Nephron (organoid): Measurements from ENCODE around the gene FZD8.
"Not testable (repeated sequence)": the region's sequence is repeated elsewhere in the genome, so short reads cannot be mapped to it uniquely, and the experiment has no call there.

Experiments used
- H3K27ac Mint-ChIP-seq, 3 experiments: 2 replicates each; pipeline ENCODE4 v1.8.0; 2020; ENCODE audit warnings: mixed read lengths in 3 of 3, mild to moderate bottlenecking in 2 of 3, moderate library complexity in 1 of 3
- H3K27me3 Mint-ChIP-seq: 2 replicates; pipeline ENCODE4 v1.8.0; 2021; ENCODE audit warnings: low read depth, mild to moderate bottlenecking, moderate library complexity, mixed read lengths
- H3K36me3 Mint-ChIP-seq: 2 replicates; pipeline ENCODE4 v1.8.0; 2020; ENCODE audit warnings: low read depth, mixed read lengths
- H3K4me1 Mint-ChIP-seq: 2 replicates; pipeline ENCODE4 v1.8.0; 2020; ENCODE audit warnings: mixed read lengths
- H3K4me3 Mint-ChIP-seq, 3 experiments: 2 replicates each; pipeline ENCODE4 v1.8.0; 2020; ENCODE audit warnings: mild to moderate bottlenecking in 3 of 3, mixed read lengths in 3 of 3, moderate library complexity in 2 of 3
- H3K9me3 Mint-ChIP-seq: 2 replicates; pipeline ENCODE4 v1.8.0; 2020; ENCODE audit warnings: mixed read lengths
- TF ChIP-seq, protein P1 (sequence below), 3 experiments: fragments of 200-600 bp; sonication (generic); IDR thresholded peaks; one replicate each; pipeline ENCODE4 v1.5.0; 2021; ENCODE audit warnings: antibody characterized with exemption in 3 of 3; ENCODE audit not compliant: unreplicated experiment in 3 of 3

Gene FZD8, protein sequence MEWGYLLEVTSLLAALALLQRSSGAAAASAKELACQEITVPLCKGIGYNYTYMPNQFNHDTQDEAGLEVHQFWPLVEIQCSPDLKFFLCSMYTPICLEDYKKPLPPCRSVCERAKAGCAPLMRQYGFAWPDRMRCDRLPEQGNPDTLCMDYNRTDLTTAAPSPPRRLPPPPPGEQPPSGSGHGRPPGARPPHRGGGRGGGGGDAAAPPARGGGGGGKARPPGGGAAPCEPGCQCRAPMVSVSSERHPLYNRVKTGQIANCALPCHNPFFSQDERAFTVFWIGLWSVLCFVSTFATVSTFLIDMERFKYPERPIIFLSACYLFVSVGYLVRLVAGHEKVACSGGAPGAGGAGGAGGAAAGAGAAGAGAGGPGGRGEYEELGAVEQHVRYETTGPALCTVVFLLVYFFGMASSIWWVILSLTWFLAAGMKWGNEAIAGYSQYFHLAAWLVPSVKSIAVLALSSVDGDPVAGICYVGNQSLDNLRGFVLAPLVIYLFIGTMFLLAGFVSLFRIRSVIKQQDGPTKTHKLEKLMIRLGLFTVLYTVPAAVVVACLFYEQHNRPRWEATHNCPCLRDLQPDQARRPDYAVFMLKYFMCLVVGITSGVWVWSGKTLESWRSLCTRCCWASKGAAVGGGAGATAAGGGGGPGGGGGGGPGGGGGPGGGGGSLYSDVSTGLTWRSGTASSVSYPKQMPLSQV

DNA sequence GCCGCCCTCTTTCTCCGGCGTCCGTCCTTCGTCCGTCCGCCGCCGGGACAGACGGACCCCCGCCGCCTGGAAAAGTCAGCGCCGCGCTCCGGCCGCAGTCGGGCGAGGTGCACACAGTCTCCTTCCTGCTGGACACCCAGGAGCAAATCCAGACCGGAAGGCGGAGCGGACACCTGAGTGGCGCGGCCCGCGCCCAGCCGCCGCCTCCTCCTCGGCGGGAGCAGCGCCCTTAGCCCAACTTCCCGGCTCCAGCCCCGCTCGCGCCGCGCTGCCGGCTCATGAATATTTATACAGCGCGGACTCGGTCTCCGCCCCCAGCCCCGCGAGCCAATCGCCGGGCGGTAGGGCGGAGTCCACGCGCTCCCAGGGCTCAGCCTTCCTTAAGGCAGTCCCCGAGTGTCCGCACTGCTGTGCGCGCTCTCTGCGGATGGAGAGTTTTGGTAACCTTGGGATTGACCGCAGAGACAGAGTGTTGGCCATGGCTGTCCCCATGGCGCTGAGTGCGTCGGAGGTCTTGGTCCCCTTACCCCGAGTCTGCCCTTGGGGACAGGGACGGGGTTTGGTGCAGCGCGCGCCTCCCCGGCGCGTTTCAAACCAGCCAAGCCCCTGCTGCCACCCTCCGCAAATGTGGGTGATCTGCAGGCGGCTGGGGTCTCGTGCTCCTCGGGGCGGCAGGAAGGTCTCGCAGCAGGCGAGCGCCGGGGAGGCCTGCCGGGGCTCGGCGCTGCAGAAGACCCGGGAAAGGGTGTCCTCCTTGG, at the start of gene FZD8:
Gene FZD8, minus strand, starts transcription at position 262 of the 758 bp plus-strand sequence. CDS start 867 bp downstream, outside the sequence.
- peak within 1 kb of the TSS; percentile 94 to 95 (median 95) for H3K4me3 Mint-ChIP-seq
- H3K4me1 Mint-ChIP-seq, result peaks cover 30% of the 10 kb centered on the region
- TF ChIP-seq, protein P1, sequence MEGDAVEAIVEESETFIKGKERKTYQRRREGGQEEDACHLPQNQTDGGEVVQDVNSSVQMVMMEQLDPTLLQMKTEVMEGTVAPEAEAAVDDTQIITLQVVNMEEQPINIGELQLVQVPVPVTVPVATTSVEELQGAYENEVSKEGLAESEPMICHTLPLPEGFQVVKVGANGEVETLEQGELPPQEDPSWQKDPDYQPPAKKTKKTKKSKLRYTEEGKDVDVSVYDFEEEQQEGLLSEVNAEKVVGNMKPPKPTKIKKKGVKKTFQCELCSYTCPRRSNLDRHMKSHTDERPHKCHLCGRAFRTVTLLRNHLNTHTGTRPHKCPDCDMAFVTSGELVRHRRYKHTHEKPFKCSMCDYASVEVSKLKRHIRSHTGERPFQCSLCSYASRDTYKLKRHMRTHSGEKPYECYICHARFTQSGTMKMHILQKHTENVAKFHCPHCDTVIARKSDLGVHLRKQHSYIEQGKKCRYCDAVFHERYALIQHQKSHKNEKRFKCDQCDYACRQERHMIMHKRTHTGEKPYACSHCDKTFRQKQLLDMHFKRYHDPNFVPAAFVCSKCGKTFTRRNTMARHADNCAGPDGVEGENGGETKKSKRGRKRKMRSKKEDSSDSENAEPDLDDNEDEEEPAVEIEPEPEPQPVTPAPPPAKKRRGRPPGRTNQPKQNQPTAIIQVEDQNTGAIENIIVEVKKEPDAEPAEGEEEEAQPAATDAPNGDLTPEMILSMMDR (IDR thresholded peaks at IDR 0.05; ENCODE audit: unreplicated experiment in 3 of 3), result peak; percentile 33 to 36 (median 33)
- H3K36me3 Mint-ChIP-seq, result peaks cover 1% of the 10 kb centered on the region
- peaks cover 23% of the 10 kb centered on the region for H3K27me3 Mint-ChIP-seq
- H3K27ac Mint-ChIP-seq, result peak within 1 kb of the TSS; percentile 80 to 90 (median 85)
- peaks cover 1% of the 10 kb centered on the region for H3K9me3 Mint-ChIP-seq

DNA sequence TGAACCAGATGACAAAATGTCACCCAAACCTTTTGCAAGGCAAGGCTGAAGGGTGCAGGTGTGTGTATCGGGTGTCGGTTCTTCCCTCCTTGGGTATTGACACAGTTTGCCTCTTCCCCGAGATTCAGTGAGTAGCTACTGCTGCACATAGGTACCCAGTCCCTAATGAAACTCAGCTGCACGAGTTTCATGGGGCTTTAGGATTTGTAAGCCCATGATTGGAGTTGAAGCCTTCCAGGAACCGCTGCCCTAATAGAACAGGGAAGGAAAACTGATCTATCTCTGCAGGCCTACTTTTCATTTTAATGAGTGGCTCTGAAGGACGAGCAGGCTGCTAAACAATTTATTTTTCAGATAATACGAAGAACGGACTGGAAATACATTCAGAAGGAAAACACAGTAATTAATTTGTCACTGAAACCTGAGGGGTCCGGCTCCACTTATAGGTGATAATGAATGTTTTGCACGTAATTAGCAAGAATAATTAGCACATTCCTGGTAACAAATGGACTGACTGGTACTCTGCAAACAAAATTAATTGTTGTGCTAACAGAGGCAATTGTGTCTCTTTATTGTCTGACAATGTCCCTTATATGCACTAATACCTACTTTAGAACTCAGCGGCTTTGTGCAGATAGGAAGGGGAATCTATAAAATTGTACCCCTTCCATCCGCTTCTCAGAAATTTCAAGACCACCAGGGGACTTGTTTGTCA, 49.6 kb upstream of the FZD8 start:
- Mint-ChIP-seq H3K27me3 (peaks cover 44% of the 10 kb centered on the region), H3K27ac (no peak overlapping the region), H3K36me3 (no peaks in the 10 kb centered on the region), H3K4me3 (no peak overlapping the region), H3K4me1 (peaks cover 8% of the 10 kb centered on the region), H3K9me3 (no peaks in the 10 kb centered on the region)
- TF ChIP-seq, protein P1 (IDR thresholded peaks at IDR 0.05; ENCODE audit: unreplicated experiment in 3 of 3), result no peak

DNA sequence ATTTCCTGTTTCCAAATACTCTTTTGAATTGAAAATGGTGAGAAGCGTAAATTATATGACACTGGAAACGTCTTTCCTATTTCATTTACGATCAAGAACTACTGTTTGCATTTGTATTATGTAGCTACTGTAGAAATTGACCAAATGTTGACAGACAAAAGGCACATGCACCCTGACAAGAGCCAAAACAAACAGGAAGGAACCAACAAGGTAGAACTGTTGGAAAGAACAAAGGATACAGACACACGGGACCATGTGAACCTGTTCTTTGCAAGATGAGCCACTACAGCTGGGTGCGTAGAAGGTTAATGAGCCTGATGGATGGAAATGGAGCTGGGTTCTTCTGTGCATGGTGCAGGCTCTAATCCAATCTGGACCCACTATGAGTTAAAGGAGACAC, 48.4 kb upstream of the FZD8 start:
- H3K4me1 Mint-ChIP-seq, result peaks cover 9% of the 10 kb centered on the region
- H3K27me3 Mint-ChIP-seq, result peaks cover 39% of the 10 kb centered on the region
- H3K9me3 Mint-ChIP-seq, result no peaks in the 10 kb centered on the region

DNA sequence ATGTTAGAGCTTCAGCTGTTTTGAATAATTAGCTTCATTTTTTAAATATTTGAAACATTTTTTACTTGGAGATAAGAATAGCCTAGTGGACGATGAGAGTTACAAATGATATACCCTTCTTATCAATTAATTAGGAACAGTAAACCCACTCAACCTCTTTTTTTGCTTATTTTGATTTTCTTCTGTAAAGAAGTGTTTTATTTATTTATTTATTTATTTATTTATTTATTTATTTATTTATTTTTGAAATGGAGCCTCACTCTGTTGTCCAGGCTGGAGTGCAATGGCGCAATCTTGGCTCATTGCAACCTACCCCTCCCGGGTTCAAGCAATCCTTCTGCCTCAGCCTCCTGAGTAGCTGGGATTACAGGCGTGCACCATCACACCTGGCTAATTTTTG, 43.8 kb upstream of the FZD8 start:
- not testable (repeated sequence) for H3K4me1 Mint-ChIP-seq, H3K9me3 Mint-ChIP-seq, H3K36me3 Mint-ChIP-seq, H3K4me3 Mint-ChIP-seq, H3K27ac Mint-ChIP-seq
- H3K27me3 Mint-ChIP-seq, result peaks cover 15% of the 10 kb centered on the region

More for the DNA sequence above, 48.4 kb upstream of the FZD8 start:
- TF ChIP-seq, protein P1 (IDR thresholded peaks at IDR 0.05; ENCODE audit: unreplicated experiment in 3 of 3), result no peak
- H3K27ac Mint-ChIP-seq, result no peak overlapping the region
- no peaks in the 10 kb centered on the region for H3K36me3 Mint-ChIP-seq
- H3K4me3 Mint-ChIP-seq, result no peak overlapping the region

DNA sequence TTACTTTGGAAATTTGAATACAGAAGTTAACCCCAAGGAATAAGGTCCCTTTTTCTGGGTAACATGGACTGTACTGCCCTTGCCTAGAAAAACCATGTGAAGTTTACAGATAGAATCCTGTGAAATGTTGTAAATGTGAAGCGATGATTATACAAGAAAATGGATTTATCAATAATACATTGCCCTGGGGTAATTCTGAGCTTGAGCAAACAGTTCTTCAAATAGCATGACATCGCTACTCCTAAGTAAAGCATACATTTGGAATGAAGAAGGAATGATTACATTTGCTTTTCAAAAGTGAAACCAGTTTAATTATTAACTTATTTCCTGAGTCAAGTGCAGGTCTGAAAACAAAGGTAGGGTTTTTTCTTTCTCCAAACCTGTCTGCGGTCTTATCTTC, 43.3 kb upstream of the FZD8 start:
- no peaks in the 10 kb centered on the region for H3K9me3 Mint-ChIP-seq
- H3K4me3 Mint-ChIP-seq, result no peak overlapping the region
- H3K36me3 Mint-ChIP-seq, result no peaks in the 10 kb centered on the region
- H3K27ac Mint-ChIP-seq, result peak overlapping the region; percentile 37 to 68 (median 53)
- TF ChIP-seq, protein P1 (IDR thresholded peaks at IDR 0.05; ENCODE audit: unreplicated experiment in 3 of 3), result no peak
- H3K27me3 Mint-ChIP-seq, result peaks cover 10% of the 10 kb centered on the region
- H3K4me1 Mint-ChIP-seq, result peaks cover 9% of the 10 kb centered on the region
